WTC11 (cell line): ENCODE data around the gene KRTAP5-4. TPM values are rescaled to one million over a fixed set of nuclear protein-coding genes. Genes with fewer than 3 reads are reported as not detected.

Source experiments
- ATAC-seq: fragments of 200-7000 bp; cut with Tn5 transposase; 2 replicates; pipeline ENCODE4 v1.10.0; 2021; ENCODE audit warnings: mild to moderate bottlenecking, moderate library complexity
- CTCF ChIA-PET: fragments of 300-600 bp; sonication (Branson Sonifier 250); formaldehyde crosslinking; loops from one replicate; lab custom pipeline; 2021; ENCODE audit warnings: antibody characterized with exemption; lab: Charles Lee
- POLR2A ChIA-PET: fragments of 350-600 bp; sonication (Branson Sonifier 250); formaldehyde crosslinking; loops from one replicate; lab custom pipeline; 2021; ENCODE audit warnings: antibody characterized with exemption; lab: Charles Lee
- DNase-seq: peaks from one replicate; pipeline ENCODE4 v3.0.0; 2021; ENCODE audit warnings: low spot score
- H3K27ac Mint-ChIP-seq: 2 replicates; pipeline ENCODE4 v1.8.0; 2021; ENCODE audit warnings: mixed read lengths
- H3K27me3 Mint-ChIP-seq: 2 replicates; pipeline ENCODE4 v1.8.0; 2021; ENCODE audit warnings: low read depth, mild to moderate bottlenecking, moderate library complexity, mixed read lengths
- H3K36me3 Mint-ChIP-seq: 2 replicates; pipeline ENCODE4 v1.8.0; 2021; ENCODE audit warnings: mixed read lengths
- H3K4me1 Mint-ChIP-seq: 2 replicates; pipeline ENCODE4 v1.8.0; 2022; ENCODE audit warnings: mixed read lengths
- H3K4me3 Mint-ChIP-seq: 2 replicates; pipeline ENCODE4 v1.8.0; 2021; ENCODE audit warnings: mild to moderate bottlenecking, moderate library complexity, mixed read lengths
- H3K9me3 Mint-ChIP-seq: 2 replicates; pipeline ENCODE4 v1.8.0; 2021; ENCODE audit warnings: mixed read lengths
- AR ChIP-seq: fragments of 250-450 bp; sonication (Bioruptor Pico); IDR thresholded peaks from 2 replicates; pipeline ENCODE4 v1.9.0; 2021; ENCODE audit warnings: mild to moderate bottlenecking
- ATF2 ChIP-seq: sonication (generic); formaldehyde crosslinking; IDR thresholded peaks from 2 replicates; pipeline ENCODE4 v1.8.1; 2022; ENCODE audit warnings: low read depth, missing genetic modification reagents, borderline replicate concordance
- CDX4 ChIP-seq: fragments of 250-450 bp; sonication (Bioruptor Pico); IDR thresholded peaks from 2 replicates; pipeline ENCODE4 v1.9.0; 2021; ENCODE audit warnings: moderate library complexity, mild to moderate bottlenecking, inconsistent platforms, borderline replicate concordance
- FOXK1 ChIP-seq: sonication (generic); formaldehyde crosslinking; IDR thresholded peaks from 2 replicates; pipeline ENCODE4 v1.8.0; 2022; ENCODE audit warnings: mild to moderate bottlenecking, moderate library complexity, missing genetic modification reagents
- GABPB1 ChIP-seq: sonication (generic); formaldehyde crosslinking; IDR thresholded peaks from 2 replicates; pipeline ENCODE4 v1.8.1; 2023; ENCODE audit warnings: mild to moderate bottlenecking, missing genetic modification reagents
- HMGA2 ChIP-seq: fragments of 250-450 bp; sonication (Bioruptor Pico); IDR thresholded peaks from 2 replicates; pipeline ENCODE4 v1.4.0; 2021; ENCODE audit warnings: mild to moderate bottlenecking, moderate library complexity
- IRF1 ChIP-seq: sonication (generic); formaldehyde crosslinking; IDR thresholded peaks from 2 replicates; pipeline ENCODE4 v1.8.0; 2023; ENCODE audit warnings: missing genetic modification reagents
- IRF2 ChIP-seq: sonication (generic); formaldehyde crosslinking; IDR thresholded peaks from 2 replicates; pipeline ENCODE4 v1.8.0; 2022; ENCODE audit warnings: low read depth, missing genetic modification reagents, borderline replicate concordance
- MAX ChIP-seq: sonication (generic); formaldehyde crosslinking; IDR thresholded peaks from 2 replicates; pipeline ENCODE4 v1.8.0; 2022; ENCODE audit warnings: mild to moderate bottlenecking, missing genetic modification reagents
- MYBL2 ChIP-seq: sonication (generic); formaldehyde crosslinking; IDR thresholded peaks from 2 replicates; pipeline ENCODE4 v1.8.1; 2023; ENCODE audit warnings: mild to moderate bottlenecking, moderate library complexity, missing genetic modification reagents
- NR1H2 ChIP-seq: sonication (generic); formaldehyde crosslinking; IDR thresholded peaks from 2 replicates; pipeline ENCODE4 v1.9.0; 2021; ENCODE audit warnings: mild to moderate bottlenecking, moderate library complexity, missing genetic modification reagents
- PRRX2 ChIP-seq: fragments of 250-450 bp; sonication (Bioruptor Pico); IDR thresholded peaks from 2 replicates; pipeline ENCODE4 v1.8.0; 2021; ENCODE audit warnings: mild to moderate bottlenecking
- RELA ChIP-seq: sonication (generic); formaldehyde crosslinking; IDR thresholded peaks from 2 replicates; pipeline ENCODE4 v1.8.1; 2022; ENCODE audit warnings: missing genetic modification reagents, mild to moderate bottlenecking, borderline replicate concordance
- SP1 ChIP-seq: sonication (generic); formaldehyde crosslinking; conservative IDR thresholded peaks from 2 replicates; pipeline ENCODE4 v1.8.1; 2022; ENCODE audit warnings: missing genetic modification reagents
- ZBTB21 ChIP-seq: sonication (generic); formaldehyde crosslinking; IDR thresholded peaks from 2 replicates; pipeline ENCODE4 v1.8.1; 2023; ENCODE audit warnings: mild to moderate bottlenecking, missing genetic modification reagents, borderline replicate concordance
- total RNA-seq: library from RNA; stranded (reverse); gene quantifications from 3 replicates; pipeline ENCODE4 v1.2.3, GENCODE V29; 2021
- TF ChIP-seq, protein P1 (sequence below): sonication (generic); formaldehyde crosslinking; conservative IDR thresholded peaks from 2 replicates; pipeline ENCODE4 v1.8.1; 2023; ENCODE audit warnings: mild to moderate bottlenecking, low read depth, missing genetic modification reagents, moderate library complexity
- TF ChIP-seq, protein P2 (sequence below): sonication (generic); formaldehyde crosslinking; IDR thresholded peaks from 2 replicates; pipeline ENCODE4 v1.8.1; 2022; ENCODE audit warnings: missing genetic modification reagents, borderline replicate concordance

The KRTAP5-4 gene
- total RNA-seq, 1 experiment from 2014 or later, result not detected

DNA sequence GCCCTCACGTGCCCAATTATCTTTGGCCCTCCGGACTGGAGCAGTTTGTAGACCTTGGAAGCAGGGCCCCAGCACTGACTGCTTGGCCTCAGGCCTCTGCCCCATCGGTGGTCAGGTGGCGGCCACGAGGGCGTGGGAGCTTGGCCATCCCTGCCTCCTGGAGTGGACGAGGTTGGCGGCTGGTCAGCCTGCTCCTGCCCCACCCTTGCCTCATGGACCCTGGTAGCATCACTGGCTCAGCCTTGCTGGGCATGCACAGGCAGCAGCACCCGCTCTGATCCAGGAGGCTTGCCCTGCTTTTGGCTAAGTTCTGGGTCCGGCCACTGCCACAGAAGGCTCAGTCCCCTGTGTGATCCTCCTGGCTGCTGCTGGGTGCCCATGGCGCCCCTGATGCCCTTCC lies 17.8 kb downstream of the KRTAP5-4 start:
- H3K4me1 Mint-ChIP-seq, result peaks cover 17% of the 10 kb centered on the region
- TF ChIP-seq MYBL2 (CRISPR knock-in tag) (no peak), ZBTB21 (no peak), FOXK1 (CRISPR knock-in tag) (no peak), ATF2 (no peak), AR (CRISPR knock-in tag) (no peak), IRF1 (CRISPR knock-in tag) (no peak), IRF2 (CRISPR knock-in tag) (no peak), MAX (CRISPR knock-in tag) (no peak), HMGA2 (CRISPR knock-in tag) (no peak), CDX4 (CRISPR knock-in tag) (no peak), PRRX2 (no peak), RELA (CRISPR knock-in tag) (no peak), GABPB1 (no peak), SP1 (CRISPR knock-in tag) (no peak), NR1H2 (CRISPR knock-in tag) (no peak)
- TF ChIP-seq, protein P1, sequence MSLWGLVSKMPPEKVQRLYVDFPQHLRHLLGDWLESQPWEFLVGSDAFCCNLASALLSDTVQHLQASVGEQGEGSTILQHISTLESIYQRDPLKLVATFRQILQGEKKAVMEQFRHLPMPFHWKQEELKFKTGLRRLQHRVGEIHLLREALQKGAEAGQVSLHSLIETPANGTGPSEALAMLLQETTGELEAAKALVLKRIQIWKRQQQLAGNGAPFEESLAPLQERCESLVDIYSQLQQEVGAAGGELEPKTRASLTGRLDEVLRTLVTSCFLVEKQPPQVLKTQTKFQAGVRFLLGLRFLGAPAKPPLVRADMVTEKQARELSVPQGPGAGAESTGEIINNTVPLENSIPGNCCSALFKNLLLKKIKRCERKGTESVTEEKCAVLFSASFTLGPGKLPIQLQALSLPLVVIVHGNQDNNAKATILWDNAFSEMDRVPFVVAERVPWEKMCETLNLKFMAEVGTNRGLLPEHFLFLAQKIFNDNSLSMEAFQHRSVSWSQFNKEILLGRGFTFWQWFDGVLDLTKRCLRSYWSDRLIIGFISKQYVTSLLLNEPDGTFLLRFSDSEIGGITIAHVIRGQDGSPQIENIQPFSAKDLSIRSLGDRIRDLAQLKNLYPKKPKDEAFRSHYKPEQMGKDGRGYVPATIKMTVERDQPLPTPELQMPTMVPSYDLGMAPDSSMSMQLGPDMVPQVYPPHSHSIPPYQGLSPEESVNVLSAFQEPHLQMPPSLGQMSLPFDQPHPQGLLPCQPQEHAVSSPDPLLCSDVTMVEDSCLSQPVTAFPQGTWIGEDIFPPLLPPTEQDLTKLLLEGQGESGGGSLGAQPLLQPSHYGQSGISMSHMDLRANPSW (CRISPR knock-in tag), result no peak
- TF ChIP-seq, protein P2, sequence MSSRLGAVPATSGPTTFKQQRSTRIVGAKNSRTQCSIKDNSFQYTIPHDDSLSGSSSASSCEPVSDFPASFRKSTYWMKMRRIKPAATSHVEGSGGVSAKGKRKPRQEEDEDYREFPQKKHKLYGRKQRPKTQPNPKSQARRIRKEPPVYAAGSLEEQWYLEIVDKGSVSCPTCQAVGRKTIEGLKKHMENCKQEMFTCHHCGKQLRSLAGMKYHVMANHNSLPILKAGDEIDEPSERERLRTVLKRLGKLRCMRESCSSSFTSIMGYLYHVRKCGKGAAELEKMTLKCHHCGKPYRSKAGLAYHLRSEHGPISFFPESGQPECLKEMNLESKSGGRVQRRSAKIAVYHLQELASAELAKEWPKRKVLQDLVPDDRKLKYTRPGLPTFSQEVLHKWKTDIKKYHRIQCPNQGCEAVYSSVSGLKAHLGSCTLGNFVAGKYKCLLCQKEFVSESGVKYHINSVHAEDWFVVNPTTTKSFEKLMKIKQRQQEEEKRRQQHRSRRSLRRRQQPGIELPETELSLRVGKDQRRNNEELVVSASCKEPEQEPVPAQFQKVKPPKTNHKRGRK, result no peak
- peaks cover 34% of the 10 kb centered on the region for H3K9me3 Mint-ChIP-seq
- ChIA-PET CTCF (no interaction called here), POLR2A (no interaction called here)
- H3K4me3 Mint-ChIP-seq, result no peak overlapping the region
- no peak for ATAC-seq
- no peak for DNase-seq
- no peak overlapping the region for H3K27ac Mint-ChIP-seq
- peaks cover 31% of the 10 kb centered on the region for H3K36me3 Mint-ChIP-seq
- peaks cover 38% of the 10 kb centered on the region for H3K27me3 Mint-ChIP-seq
